Astrocyte of the spinal cord (primary cell): ENCODE data around the gene INCENP.
"Not testable (repeated sequence)": the region's sequence is repeated elsewhere in the genome, so short reads cannot be mapped to it uniquely, and the experiment has no call there.

Experiments
- DNase-seq: peaks from one replicate; pipeline ENCODE4 v3.0.0; 2011; ENCODE audit warnings: low read depth, low spot score
- H3K4me3 ChIP-seq: 2 replicates; pipeline ENCODE4 v1.5.1; 2011; ENCODE audit warnings: low read depth, mild to moderate bottlenecking, low read length, moderate library complexity
- CTCF ChIP-seq: IDR thresholded peaks from 2 replicates; pipeline ENCODE4 v1.5.1; 2012; ENCODE audit warnings: low read depth, mild to moderate bottlenecking, low read length, inconsistent platforms
- in situ Hi-C: cut with HindIII; loops from 2 replicates; pipeline ENCODE4 v1.10.0; 2017; ENCODE audit warnings: low sequenced_read_pairs

INCENP gene

DNA sequence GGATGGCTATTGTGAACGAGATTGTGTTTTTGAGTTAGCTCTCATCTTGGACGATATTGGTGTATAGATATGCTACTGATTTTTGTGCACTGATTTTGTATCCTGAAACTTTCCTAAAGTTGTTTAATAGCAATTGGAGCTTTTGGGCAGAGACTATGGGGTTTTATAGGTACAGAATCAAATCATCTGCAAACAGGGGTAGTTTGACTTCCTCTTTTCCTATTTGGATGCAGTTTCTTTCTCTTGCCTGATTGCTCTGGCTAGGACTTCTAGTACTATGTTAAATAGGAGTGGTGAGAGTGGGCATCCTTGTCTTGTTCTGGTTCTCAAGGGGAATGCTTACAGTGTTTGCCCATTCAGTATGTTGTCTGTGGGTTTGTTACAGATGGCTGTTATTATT is 57.3 kb downstream of the INCENP start:
- TF ChIP-seq CTCF: no peak
- no peak overlapping the region for H3K4me3 ChIP-seq
- DNase-seq: no peak
- in situ Hi-C loops: no loop called here

GRCh38 chr11:62182147-62182891 is 58.5 kb downstream of the INCENP start:
- TF ChIP-seq CTCF: no peak
- no peak for DNase-seq
- no peak overlapping the region for H3K4me3 ChIP-seq
- in situ Hi-C loops: no loop called here

GRCh38 chr11:62186195-62186594 is 62.4 kb downstream of the INCENP start:
- no peak for DNase-seq
- H3K4me3 ChIP-seq: no peak overlapping the region
- in situ Hi-C loops: no loop called here
- TF ChIP-seq CTCF: no peak

- in situ Hi-C loops: no loop called here
- TF ChIP-seq CTCF: no peak
- DNase-seq: no peak
- H3K4me3 ChIP-seq: no peak within 1 kb of the TSS
Measured at GRCh38 chr11:62190011-62190410, 66.2 kb downstream of the INCENP start, which contains the start of gene SCGB1D1. TSS of gene SCGB1D1 (plus strand) at chr11:62190216. CDS start at chr11:62190285, 69 bp downstream.

DNA sequence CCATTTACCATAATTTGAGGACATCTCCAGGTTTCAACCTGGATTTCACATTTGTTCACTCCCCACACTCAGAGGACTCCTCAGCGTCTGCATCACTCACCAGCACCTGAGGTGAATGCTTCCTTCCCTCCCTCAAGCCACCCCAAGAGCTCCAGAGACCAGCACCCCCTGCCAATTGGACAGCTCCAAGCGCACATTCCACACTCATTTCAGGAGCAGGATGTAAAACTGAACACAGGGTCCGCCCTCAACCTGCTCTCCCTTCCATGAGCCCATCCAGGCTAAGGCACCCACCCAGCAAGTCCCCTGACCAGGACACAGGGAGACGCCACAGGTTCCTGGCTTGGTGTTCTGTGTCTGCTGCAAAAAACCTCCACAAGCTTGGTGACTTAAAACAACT is 70.1 kb downstream of the INCENP start:
- no peak for TF ChIP-seq CTCF
- DNase-seq: no peak
- H3K4me3 ChIP-seq: no peak overlapping the region
- in situ Hi-C loops: no loop called here

DNA sequence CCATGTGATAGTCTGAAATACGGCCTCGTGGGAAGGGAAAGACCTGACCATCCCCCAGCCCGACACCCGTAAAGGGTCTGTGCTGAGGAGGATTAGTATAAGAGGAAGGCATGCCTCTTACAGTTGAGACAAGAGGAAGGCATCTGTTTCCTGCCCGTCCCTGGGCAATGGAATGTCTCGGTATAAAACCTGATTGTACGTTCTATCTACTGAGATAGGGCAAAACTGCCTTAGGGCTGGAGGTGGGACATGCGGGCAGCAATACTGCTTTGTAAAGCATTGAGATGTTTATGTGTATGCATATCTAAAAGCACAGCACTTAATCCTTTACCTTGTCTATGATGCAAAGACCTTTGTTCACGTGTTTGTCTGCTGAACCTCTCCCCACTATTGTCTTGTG is 71.2 kb downstream of the INCENP start:
- H3K4me3 ChIP-seq, in situ Hi-C loops, DNase-seq: not testable (repeated sequence)

- no peak for DNase-seq
- no peak for TF ChIP-seq CTCF
- no peak overlapping the region for H3K4me3 ChIP-seq
- in situ Hi-C loops: no loop called here
Measured at GRCh38 chr11:62195945-62196344, 72.1 kb downstream of the INCENP start.

- H3K4me3 ChIP-seq, DNase-seq, in situ Hi-C loops: not testable (repeated sequence)
Measured at GRCh38 chr11:62197400-62197799, 73.6 kb downstream of the INCENP start.
